H1 (cell line): ENCODE data around the gene MCC. TPM values are rescaled to one million over a fixed set of nuclear protein-coding genes. Genes with fewer than 3 reads are reported as not detected.

ENCODE experiments used
- CTCF ChIA-PET: fragments of 300-600 bp; sonication (Branson Sonifier 250); formaldehyde crosslinking; loops from one replicate; lab custom pipeline; 2021; ENCODE audit not compliant: partially characterized antibody; lab: Charles Lee
- POLR2A ChIA-PET: fragments of 300-600 bp; sonication (Branson Sonifier 250); formaldehyde crosslinking; loops from one replicate; lab custom pipeline; 2021; ENCODE audit warnings: inconsistent platforms; ENCODE audit not compliant: partially characterized antibody; lab: Charles Lee
- DNase-seq, 2 experiments: peaks; one replicate each; pipeline versions ENCODE4 v3.0.0 to v3.0.0-alpha.2; 2010 to 2022; ENCODE audit warnings: low spot score in 2 of 2, low read depth in 1 of 2, mixed read lengths in 1 of 2
- FAIRE-seq: peaks from 2 replicates; lab custom pipeline; 2011; peaks lifted over from hg19 to GRCh38; lab: Jason Lieb, UNC
- H2AFZ ChIP-seq: 2 replicates; pipeline ENCODE4 v1.8.1; 2012; ENCODE audit warnings: low read length, inconsistent platforms
- H2AK5ac ChIP-seq: 2 replicates; pipeline ENCODE4 v1.6.1; 2013; ENCODE audit warnings: low read depth, low read length
- H2BK120ac ChIP-seq: replicated peaks from 2 replicates; pipeline ENCODE3; 2013; ENCODE audit warnings: low read depth, low read length, inconsistent platforms
- H2BK12ac ChIP-seq: 2 replicates; pipeline ENCODE4 v1.6.1; 2013; ENCODE audit warnings: low read depth, low read length
- H2BK15ac ChIP-seq: 2 replicates; pipeline ENCODE4 v1.6.1; 2013; ENCODE audit warnings: low read length
- H2BK20ac ChIP-seq: 2 replicates; pipeline ENCODE4 v1.6.1; 2013; ENCODE audit warnings: low read length
- H2BK5ac ChIP-seq: 2 replicates; pipeline ENCODE4 v1.6.1; 2013; ENCODE audit warnings: low read depth, low read length
- H3K14ac ChIP-seq: 2 replicates; pipeline ENCODE4 v1.6.1; 2013; ENCODE audit warnings: inconsistent platforms; ENCODE audit not compliant: insufficient read length
- H3K18ac ChIP-seq: 2 replicates; pipeline ENCODE4 v1.6.1; 2013; ENCODE audit warnings: low read length; ENCODE audit errors: extremely low read depth
- H3K23ac ChIP-seq: 2 replicates; pipeline ENCODE4 v1.6.1; 2013; ENCODE audit warnings: inconsistent platforms; ENCODE audit not compliant: insufficient read length
- H3K23me2 ChIP-seq: 2 replicates; pipeline ENCODE4 v1.6.1; 2013; ENCODE audit warnings: low read depth, low read length
- H3K27ac ChIP-seq: 2 replicates; pipeline ENCODE4 v1.6.1; 2011; ENCODE audit warnings: low read depth, low read length, inconsistent platforms
- H3K27me3 ChIP-seq, 4 experiments: replicated peaks in 1 of 4; 1 replicate in 1 of 4; 2 replicates in 3 of 4; pipeline versions ENCODE4 v1.6.1 to v1.8.1; 2011 to 2013; ENCODE audit warnings: low read length in 3 of 4, mild to moderate bottlenecking in 3 of 4, inconsistent platforms in 2 of 4, mixed read lengths in 2 of 4, moderate library complexity in 1 of 4; ENCODE audit not compliant: control insufficient read depth in 3 of 4, insufficient read depth in 3 of 4; ENCODE audit errors: extremely low read depth in 1 of 4
- H3K36me3 ChIP-seq, 4 experiments: 2 replicates each; pipeline versions ENCODE4 v1.6.1 to v1.8.1; 2011 to 2013; ENCODE audit warnings: mild to moderate bottlenecking in 4 of 4, low read length in 3 of 4, moderate library complexity in 2 of 4, control low read depth in 1 of 4, inconsistent platforms in 1 of 4; ENCODE audit not compliant: insufficient read depth in 4 of 4, control insufficient read depth in 2 of 4
- H3K4ac ChIP-seq: replicated peaks from 2 replicates; pipeline ENCODE3; 2013; ENCODE audit warnings: low read length, low read depth, mixed read lengths, inconsistent platforms; ENCODE audit not compliant: insufficient read length
- H3K4me1 ChIP-seq, 4 experiments: replicated peaks in 1 of 4; 1 replicate in 1 of 4; 2 replicates in 3 of 4; pipeline versions ENCODE4 v1.6.1 to v1.8.1; 2011 to 2013; ENCODE audit warnings: low read length in 3 of 4, inconsistent platforms in 2 of 4, mixed read lengths in 1 of 4; ENCODE audit not compliant: insufficient read depth in 4 of 4, control insufficient read depth in 3 of 4
- H3K4me2 ChIP-seq, 2 experiments: 2 replicates each; pipeline versions ENCODE4 v1.6.1 to v1.8.1; 2011 to 2013; ENCODE audit warnings: low read depth in 2 of 2, low read length in 2 of 2, control low read depth in 1 of 2, inconsistent platforms in 1 of 2, mild to moderate bottlenecking in 1 of 2; ENCODE audit not compliant: insufficient read depth in 1 of 2
- H3K4me3 ChIP-seq, 4 experiments: fragments of 200-600, 300-600 bp in 1 of 4; sonication (generic), shearing (Covaris generic), sonication (Bioruptor Twin) in 1 of 4; 2 replicates each; pipeline versions ENCODE4 v1.5.1 to v1.8.1; 2011 to 2016; ENCODE audit warnings: low read length in 4 of 4, low read depth in 3 of 4, control low read depth in 2 of 4, inconsistent platforms in 2 of 4, mild to moderate bottlenecking in 2 of 4, mixed read lengths in 1 of 4, moderate library complexity in 1 of 4; ENCODE audit not compliant: insufficient read depth in 2 of 4; ENCODE audit errors: extremely low read depth in 1 of 4
- H3K56ac ChIP-seq: replicated peaks from 2 replicates; pipeline ENCODE3; 2013; ENCODE audit warnings: low read depth, mild to moderate bottlenecking, mixed read lengths, low read length, inconsistent platforms; ENCODE audit not compliant: insufficient read length
- H3K79me1 ChIP-seq: 2 replicates; pipeline ENCODE4 v1.6.1; 2013; ENCODE audit warnings: low read depth, low read length, control low read depth
- H3K79me2 ChIP-seq, 2 experiments: 2 replicates each; pipeline versions ENCODE4 v1.6.1 to v1.8.1; 2012 to 2013; ENCODE audit warnings: low read length in 2 of 2, mild to moderate bottlenecking in 2 of 2, inconsistent platforms in 1 of 2; ENCODE audit not compliant: insufficient read depth in 2 of 2, control insufficient read depth in 1 of 2
- H3K9ac ChIP-seq, 4 experiments: replicated peaks in 1 of 4; 1 replicate in 1 of 4; 2 replicates in 3 of 4; pipeline versions ENCODE4 v1.6.1 to v1.8.1; 2011 to 2013; ENCODE audit warnings: low read depth in 3 of 4, low read length in 3 of 4, control low read depth in 2 of 4, mild to moderate bottlenecking in 2 of 4, moderate library complexity in 2 of 4, inconsistent platforms in 1 of 4; ENCODE audit errors: extremely low read depth in 1 of 4
- H3K9me3 ChIP-seq, 2 experiments: 2 replicates each; pipeline versions ENCODE4 v1.6.1 to v1.8.1; 2012 to 2013; ENCODE audit warnings: mild to moderate bottlenecking in 2 of 2, moderate library complexity in 2 of 2, control low read depth in 1 of 2, inconsistent platforms in 1 of 2, low read depth in 1 of 2, low read length in 1 of 2, mixed read lengths in 1 of 2; ENCODE audit not compliant: insufficient read depth in 2 of 2
- H4K20me1 ChIP-seq, 2 experiments: replicated peaks in 1 of 2; 2 replicates each; pipeline versions ENCODE3 to v1.8.1; 2011 to 2013; ENCODE audit warnings: inconsistent platforms in 2 of 2, low read length in 2 of 2, mild to moderate bottlenecking in 1 of 2; ENCODE audit not compliant: insufficient read depth in 2 of 2, control insufficient read depth in 1 of 2
- H4K5ac ChIP-seq: 2 replicates; pipeline ENCODE4 v1.6.1; 2013; ENCODE audit warnings: low read length, low read depth, mixed read lengths, inconsistent platforms; ENCODE audit not compliant: insufficient read length
- H4K8ac ChIP-seq: 2 replicates; pipeline ENCODE4 v1.8.0; 2013; ENCODE audit warnings: mild to moderate bottlenecking, moderate library complexity, low read length, inconsistent platforms; ENCODE audit not compliant: insufficient read depth; ENCODE audit errors: extremely low read depth
- H4K91ac ChIP-seq: replicated peaks from 2 replicates; pipeline ENCODE3; 2013; ENCODE audit warnings: low read length, mixed read lengths, inconsistent platforms; ENCODE audit not compliant: insufficient read length
- CTBP2 ChIP-seq: IDR thresholded peaks from 2 replicates; pipeline ENCODE4 v1.7.0; 2011; ENCODE audit warnings: borderline replicate concordance, mild to moderate bottlenecking, moderate library complexity, mixed read lengths, low read length; ENCODE audit not compliant: insufficient read depth, insufficient read length
- CTCF ChIP-seq, 3 experiments: IDR thresholded peaks; 1 replicate in 2 of 3; 2 replicates in 1 of 3; pipeline versions ENCODE4 v1.5.1 to v1.6.1; 2011; ENCODE audit warnings: low read length in 3 of 3, mild to moderate bottlenecking in 3 of 3, inconsistent platforms in 2 of 3, low read depth in 1 of 3, moderate library complexity in 1 of 3; ENCODE audit not compliant: insufficient read depth in 1 of 3; ENCODE audit errors: control extremely low read depth in 1 of 3
- KDM1A ChIP-seq: fragments of 200-600, 300-600 bp; sonication (generic); IDR thresholded peaks from 2 replicates; pipeline ENCODE4 v1.7.1; 2016; ENCODE audit warnings: mild to moderate bottlenecking, low read length, borderline replicate concordance
- NANOG ChIP-seq: IDR thresholded peaks from 2 replicates; pipeline ENCODE4 v1.6.1; 2011; ENCODE audit warnings: low read length, low read depth, mild to moderate bottlenecking, inconsistent platforms; ENCODE audit not compliant: insufficient read depth, poor library complexity, severe bottlenecking
- NRF1 ChIP-seq: IDR thresholded peaks from 2 replicates; pipeline ENCODE4 v1.6.1; 2011; ENCODE audit warnings: mild to moderate bottlenecking, low read depth, low read length, improper control_type of control experiment
- POLR2A ChIP-seq, 2 experiments: IDR thresholded peaks; 1 replicate in 1 of 2; 2 replicates in 1 of 2; pipeline ENCODE4 v1.6.1; 2011; ENCODE audit warnings: low read depth in 2 of 2, low read length in 2 of 2, mild to moderate bottlenecking in 2 of 2; ENCODE audit errors: control extremely low read depth in 1 of 2
- SP1 ChIP-seq: IDR thresholded peaks from 2 replicates; pipeline ENCODE4 v1.6.1; 2011; ENCODE audit warnings: low read depth, low read length
- TBP ChIP-seq: IDR thresholded peaks from 2 replicates; pipeline ENCODE4 v1.6.1; 2011; ENCODE audit warnings: low read depth, low read length, improper control_type of control experiment
- WGBS, 2 experiments: shearing (Covaris generic) in 1 of 2; methylation state at CpG; one replicate each; pipeline versions ENCODE4 v1.1.6 to v1.1.7; 2013 to 2015; ENCODE audit warnings: low lambda C conversion rate in 2 of 2, mixed read lengths in 2 of 2, inconsistent platforms in 1 of 2, low coverage in 1 of 2, missing lambda C conversion rate in 1 of 2; ENCODE audit not compliant: insufficient replicate concordance in 2 of 2, insufficient coverage in 1 of 2, insufficient read length in 1 of 2; ENCODE audit errors: extremely low coverage in 1 of 2, missing lambda C conversion rate in 1 of 2; 5-methylcytosine and 5-hydroxymethylcytosine counted together
- polyA plus RNA-seq, 7 experiments: library from polyadenylated mRNA; depleted of rRNA in 3 of 7; stranded (reverse) in 5 of 7; unstranded in 2 of 7; fragments of >200 nt in 5 of 7; fragments of 200-250 nt in 2 of 7; gene quantifications; 1 replicate in 5 of 7; 2 replicates in 1 of 7; 4 replicates in 1 of 7; pipeline versions ENCODE4 v1.2.1 to v1.2.3, GENCODE V29; 2011 to 2013; ENCODE audit warnings: missing spikeins in 2 of 7, mixed read lengths in 2 of 7
- total RNA-seq: library from RNA; stranded (reverse); fragmentation: NEBNext Ultra II Directional; extraction: Animal tissue kit (Norgen Biotek cat#: 25700); gene quantifications from 2 replicates; pipeline ENCODE4 v1.2.1, GENCODE V29; 2021

The MCC gene
- total and polyA plus RNA-seq, 2 of the 8 experiments (the other 6 are each of a cell fraction or from before 2014, with no cell fraction given): 2.6 to 18.3 TPM

- Histone ChIP-seq H3K4ac (no peak overlapping the region), H2BK12ac (no peak overlapping the region), H2BK5ac (no peak overlapping the region), H3K27ac (no peak overlapping the region), H3K9ac (no peak overlapping the region), H2AFZ (no peak overlapping the region), H2BK15ac (no peak overlapping the region), H2AK5ac (no peak overlapping the region), H3K4me1 (no peaks in the 10 kb centered on the region; a peak in 1 of 7 replicates), H3K79me2 (no peaks in the 10 kb centered on the region), H3K4me2 (no peak overlapping the region), H4K8ac (no peak overlapping the region), H3K56ac (no peak overlapping the region), H4K91ac (no peak overlapping the region), H3K23ac (no peak overlapping the region), H4K20me1 (no peaks in the 10 kb centered on the region), H3K9me3 (no peaks in the 10 kb centered on the region), H4K5ac (no peak overlapping the region), H3K14ac (no peak overlapping the region), H3K23me2 (no peaks in the 10 kb centered on the region), H3K18ac (no peak overlapping the region), H3K79me1 (no peaks in the 10 kb centered on the region), H2BK120ac (no peak overlapping the region), H3K27me3 (no peaks in the 10 kb centered on the region), H2BK20ac (no peak overlapping the region), H3K36me3 (no peaks in the 10 kb centered on the region), H3K4me3 (no peak overlapping the region)
- TF ChIP-seq KDM1A: no peak
- TF ChIP-seq NRF1: no peak
- no peak for TF ChIP-seq POLR2A (IDR thresholded peaks at IDR 0.05; ENCODE audit: control extremely low read depth in 1 of 2, low read depth in 2 of 2, low read length in 2 of 2)
- no peak for TF ChIP-seq TBP
- no peak for TF ChIP-seq SP1
- no peak for TF ChIP-seq CTBP2
- no peak for TF ChIP-seq CTCF (IDR thresholded peaks at IDR 0.05; ENCODE audit: control extremely low read depth in 1 of 3, insufficient read depth in 1 of 3, low read depth in 1 of 3, low read length in 3 of 3)
- TF ChIP-seq NANOG: no peak
- no peak for DNase-seq
- WGBS, 2 experiments: 93% methylated on average over 5 of the region's 5 CpGs; no CpG with 5 or more reads in 1 of the 2 experiments
- no peak for FAIRE-seq
- CTCF ChIA-PET: interaction anchor here (0.8 kb wide), 2 partner anchors 12 to 17 kb away, joined by 3 to 5 read pairs; no protein-coding TSS in a partner anchor
- POLR2A ChIA-PET: no interaction called here
Measured at GRCh38 chr5:113319256-113320053, 168.8 kb downstream of the MCC start.
